Superior temporal gyrus (tissue), 1 donor: ENCODE data around the gene CHRNE.
"Not testable (repeated sequence)": the region's sequence is repeated elsewhere in the genome, so short reads cannot be mapped to it uniquely, and the experiment has no call there.

Source experiments
- DNase-seq: peaks from one replicate; pipeline ENCODE4 v3.0.0-alpha.2; 2016; ENCODE audit errors: extremely low spot score

CHRNE gene

GRCh38 chr17:4939796-4940554 is 37.1 kb upstream of the CHRNE start, which contains the start of the genes RNF167 and SLC25A11:
RNF167 (plus strand) TSS chr17:4940268; CDS start chr17:4940910, 642 bp downstream.
SLC25A11 (minus strand) TSS chr17:4940046; CDS start chr17:4939910, 136 bp downstream.
- peak; percentile 99 for DNase-seq

GRCh38 chr17:4939546-4939795 is 36.6 kb upstream of the CHRNE start:
- DNase-seq: peak; percentile 19

- no peak for DNase-seq
Observed at GRCh38 chr17:4938688-4939545, 36.0 kb upstream of the CHRNE start.

GRCh38 chr17:4938069-4938491 is 35.2 kb upstream of the CHRNE start:
- DNase-seq: no peak

- DNase-seq: no peak
Observed at GRCh38 chr17:4937553-4937952, 34.7 kb upstream of the CHRNE start.

GRCh38 chr17:4936436-4936835 is 33.5 kb upstream of the CHRNE start:
- no peak for DNase-seq

- no peak for DNase-seq
Observed at GRCh38 chr17:4935650-4936049, 32.8 kb upstream of the CHRNE start.

GRCh38 chr17:4934173-4934979 is 31.5 kb upstream of the CHRNE start:
- no peak for DNase-seq

- DNase-seq: no peak
Observed at GRCh38 chr17:4933646-4934045, 30.7 kb upstream of the CHRNE start.

GRCh38 chr17:4932756-4933155 is 29.9 kb upstream of the CHRNE start:
- DNase-seq: no peak

- no peak for DNase-seq
Observed at GRCh38 chr17:4931963-4932362, 29.1 kb upstream of the CHRNE start, which contains the start of gene GP1BA. GP1BA (plus strand) TSS chr17:4932277; CDS start chr17:4932605, 328 bp downstream.

GRCh38 chr17:4928881-4929280 is 26.0 kb upstream of the CHRNE start:
- no peak for DNase-seq

- DNase-seq: not testable (repeated sequence)
Observed at GRCh38 chr17:4926577-4927335, 23.9 kb upstream of the CHRNE start.

GRCh38 chr17:4921320-4921719 is 18.4 kb upstream of the CHRNE start:
- no peak for DNase-seq

GRCh38 chr17:4920351-4921048 is 17.6 kb upstream of the CHRNE start:
- no peak for DNase-seq

GRCh38 chr17:4919511-4920047 is 16.7 kb upstream of the CHRNE start:
- DNase-seq: no peak

GRCh38 chr17:4914551-4914950 is 11.7 kb upstream of the CHRNE start:
- DNase-seq: not testable (repeated sequence)

- no peak for DNase-seq
Observed at GRCh38 chr17:4913994-4914393, 11.1 kb upstream of the CHRNE start.

- DNase-seq: peak; percentile 86
Observed at GRCh38 chr17:4908711-4909496, 6.0 kb upstream of the CHRNE start.

GRCh38 chr17:4908301-4908700 is 5.4 kb upstream of the CHRNE start:
- DNase-seq: no peak
